Neutrophil (primary cell): ENCODE data around the gene A2M.

Source experiments
- H3K27ac ChIP-seq: fragments of 200-600 bp; sonication (generic); 2 replicates; pipeline ENCODE4 v1.5.1; 2016; ENCODE audit warnings: mild to moderate bottlenecking, moderate library complexity
- H3K27me3 ChIP-seq: fragments of 200-600 bp; sonication (generic); 2 replicates; pipeline ENCODE4 v1.6.0; 2016; ENCODE audit warnings: mild to moderate bottlenecking
- H3K36me3 ChIP-seq: fragments of 200-600 bp; sonication (generic); 2 replicates; pipeline ENCODE4 v1.5.1; 2017
- H3K4me1 ChIP-seq, 2 experiments: fragments of 200-600 bp in 1 of 2; sonication (generic) in 1 of 2; 1 replicate in 1 of 2; 2 replicates in 1 of 2; pipeline versions ENCODE4 v1.5.1 to v1.6.1; 2013 to 2016; ENCODE audit warnings: low read depth in 1 of 2, low read length in 1 of 2, mild to moderate bottlenecking in 1 of 2, moderate library complexity in 1 of 2; ENCODE audit not compliant: control insufficient read depth in 1 of 2, insufficient read depth in 1 of 2
- H3K4me3 ChIP-seq, 2 experiments: fragments of 200-600 bp in 1 of 2; sonication (generic) in 1 of 2; 1 replicate in 1 of 2; 2 replicates in 1 of 2; pipeline ENCODE4 v1.5.1; 2013 to 2016; ENCODE audit warnings: low read depth in 1 of 2, low read length in 1 of 2, mild to moderate bottlenecking in 1 of 2, moderate library complexity in 1 of 2
- H3K9me3 ChIP-seq: fragments of 200-600 bp; sonication (generic); 2 replicates; pipeline ENCODE4 v1.5.1; 2016
- TF ChIP-seq, protein P1 (sequence below): fragments of 200-600 bp; sonication (generic); IDR thresholded peaks from 2 replicates; pipeline ENCODE4 v1.5.1; 2016; ENCODE audit warnings: antibody characterized with exemption

Gene A2M

DNA sequence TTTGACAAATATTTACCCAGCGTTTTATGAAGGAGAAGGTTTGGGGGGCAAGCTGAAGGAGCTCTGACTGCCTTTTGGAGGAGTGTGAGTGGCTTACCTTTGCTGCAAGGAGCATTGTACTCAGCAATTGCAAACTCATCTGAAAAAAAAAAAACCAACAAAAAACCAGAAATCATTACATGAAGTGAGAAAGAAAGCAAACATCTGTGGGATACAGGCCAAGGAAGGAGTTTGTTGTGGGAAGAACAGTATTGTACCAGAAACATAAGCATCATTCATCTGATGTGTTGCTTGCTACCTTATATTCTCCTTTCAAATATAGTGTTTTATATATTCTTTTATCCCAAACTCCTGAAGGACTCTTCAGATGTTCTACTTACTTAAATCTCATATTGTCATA lies 47.6 kb downstream of the A2M start:
- Histone ChIP-seq H3K4me3 (no peak overlapping the region), H3K27me3 (peaks cover 41% of the 10 kb centered on the region), H3K36me3 (no peaks in the 10 kb centered on the region), H3K27ac (no peak overlapping the region), H3K9me3 (no peaks in the 10 kb centered on the region), H3K4me1 (peaks cover 5 to 14% of the 10 kb centered on the region in 2 experiments)
- TF ChIP-seq, protein P1, sequence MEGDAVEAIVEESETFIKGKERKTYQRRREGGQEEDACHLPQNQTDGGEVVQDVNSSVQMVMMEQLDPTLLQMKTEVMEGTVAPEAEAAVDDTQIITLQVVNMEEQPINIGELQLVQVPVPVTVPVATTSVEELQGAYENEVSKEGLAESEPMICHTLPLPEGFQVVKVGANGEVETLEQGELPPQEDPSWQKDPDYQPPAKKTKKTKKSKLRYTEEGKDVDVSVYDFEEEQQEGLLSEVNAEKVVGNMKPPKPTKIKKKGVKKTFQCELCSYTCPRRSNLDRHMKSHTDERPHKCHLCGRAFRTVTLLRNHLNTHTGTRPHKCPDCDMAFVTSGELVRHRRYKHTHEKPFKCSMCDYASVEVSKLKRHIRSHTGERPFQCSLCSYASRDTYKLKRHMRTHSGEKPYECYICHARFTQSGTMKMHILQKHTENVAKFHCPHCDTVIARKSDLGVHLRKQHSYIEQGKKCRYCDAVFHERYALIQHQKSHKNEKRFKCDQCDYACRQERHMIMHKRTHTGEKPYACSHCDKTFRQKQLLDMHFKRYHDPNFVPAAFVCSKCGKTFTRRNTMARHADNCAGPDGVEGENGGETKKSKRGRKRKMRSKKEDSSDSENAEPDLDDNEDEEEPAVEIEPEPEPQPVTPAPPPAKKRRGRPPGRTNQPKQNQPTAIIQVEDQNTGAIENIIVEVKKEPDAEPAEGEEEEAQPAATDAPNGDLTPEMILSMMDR: no peak

DNA sequence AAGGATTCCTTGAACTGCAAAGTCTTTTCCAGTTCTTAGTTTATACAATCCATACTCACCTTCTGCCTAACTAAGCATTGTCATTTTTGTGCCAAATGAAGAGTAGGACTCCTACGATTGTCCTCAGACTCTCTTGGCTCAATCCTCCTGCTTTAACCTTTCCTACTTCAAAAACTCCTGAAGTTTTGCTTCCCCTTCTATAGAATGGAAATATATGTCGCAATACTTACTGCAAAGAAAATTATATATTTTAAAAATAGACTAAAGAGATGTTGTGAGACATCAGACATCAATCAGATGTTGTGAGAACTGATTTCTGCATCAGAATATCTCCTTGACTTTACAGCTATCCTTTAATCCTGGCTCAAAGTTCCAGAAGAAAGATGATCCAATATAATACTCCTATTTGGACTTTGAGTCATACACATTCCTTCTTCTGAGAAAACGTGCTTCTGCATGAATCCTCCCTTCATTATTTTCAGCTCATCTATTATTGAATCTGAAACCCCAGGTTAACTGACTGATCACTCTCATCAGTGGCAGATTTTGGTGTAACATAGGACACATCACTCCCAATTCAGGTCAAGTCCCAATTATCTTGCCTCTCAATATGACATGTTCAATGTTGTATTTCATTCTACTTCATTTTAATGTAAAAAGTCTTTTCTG lies 48.8 kb downstream of the A2M start:
- TF ChIP-seq, protein P1: no peak
- Histone ChIP-seq H3K9me3 (no peaks in the 10 kb centered on the region), H3K27ac (no peak overlapping the region), H3K4me3 (no peak overlapping the region), H3K27me3 (peaks cover 37% of the 10 kb centered on the region), H3K4me1 (peaks cover 5 to 14% of the 10 kb centered on the region in 2 experiments), H3K36me3 (no peaks in the 10 kb centered on the region)

DNA sequence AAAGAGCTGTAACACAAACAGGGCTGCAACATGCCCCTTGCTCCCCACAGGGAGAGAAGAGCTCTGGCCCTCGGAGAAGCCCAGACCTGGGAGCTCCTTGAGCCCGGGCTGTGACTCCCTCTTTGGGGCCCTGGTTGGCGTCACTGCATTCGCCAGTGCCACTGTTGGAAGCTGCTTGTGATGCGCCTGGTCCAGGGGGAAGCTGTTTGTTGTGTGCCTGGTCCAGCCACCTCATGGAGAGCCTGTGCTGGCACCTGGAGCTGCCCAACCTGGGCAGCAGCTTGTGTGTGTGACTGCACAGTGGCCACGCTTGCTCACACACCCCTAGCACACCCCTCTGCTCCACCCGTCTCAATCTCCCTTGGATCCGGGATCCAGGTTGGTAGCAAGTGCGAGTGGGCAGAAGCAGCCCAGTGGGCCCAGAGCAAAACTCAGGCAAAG lies 49.5 kb downstream of the A2M start:
- no peaks in the 10 kb centered on the region for H3K9me3 ChIP-seq
- peaks cover 37% of the 10 kb centered on the region for H3K27me3 ChIP-seq
- H3K36me3 ChIP-seq: no peaks in the 10 kb centered on the region
- H3K27ac ChIP-seq: no peak overlapping the region
- TF ChIP-seq, protein P1: no peak
- peaks cover 5 to 14% of the 10 kb centered on the region in 2 experiments for H3K4me1 ChIP-seq
- no peak overlapping the region for H3K4me3 ChIP-seq

DNA sequence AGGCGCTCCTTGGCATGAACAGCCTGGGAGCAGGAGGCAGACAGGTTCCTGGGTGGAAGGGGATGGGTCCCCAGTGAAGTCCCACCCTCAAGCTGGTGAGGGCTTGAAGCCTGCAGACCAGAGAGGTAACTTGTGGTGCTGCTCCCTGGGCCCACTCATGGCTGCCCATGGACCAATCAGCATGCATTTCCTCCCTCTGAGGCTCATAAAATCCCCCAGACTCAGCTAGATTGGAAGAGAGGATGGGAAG lies 50.2 kb downstream of the A2M start:
- Histone ChIP-seq H3K27ac (no peak overlapping the region), H3K4me3 (no peak overlapping the region), H3K27me3 (peaks cover 37% of the 10 kb centered on the region), H3K36me3 (no peaks in the 10 kb centered on the region), H3K4me1 (peaks cover 5 to 14% of the 10 kb centered on the region in 2 experiments), H3K9me3 (no peaks in the 10 kb centered on the region)
- TF ChIP-seq, protein P1: no peak

DNA sequence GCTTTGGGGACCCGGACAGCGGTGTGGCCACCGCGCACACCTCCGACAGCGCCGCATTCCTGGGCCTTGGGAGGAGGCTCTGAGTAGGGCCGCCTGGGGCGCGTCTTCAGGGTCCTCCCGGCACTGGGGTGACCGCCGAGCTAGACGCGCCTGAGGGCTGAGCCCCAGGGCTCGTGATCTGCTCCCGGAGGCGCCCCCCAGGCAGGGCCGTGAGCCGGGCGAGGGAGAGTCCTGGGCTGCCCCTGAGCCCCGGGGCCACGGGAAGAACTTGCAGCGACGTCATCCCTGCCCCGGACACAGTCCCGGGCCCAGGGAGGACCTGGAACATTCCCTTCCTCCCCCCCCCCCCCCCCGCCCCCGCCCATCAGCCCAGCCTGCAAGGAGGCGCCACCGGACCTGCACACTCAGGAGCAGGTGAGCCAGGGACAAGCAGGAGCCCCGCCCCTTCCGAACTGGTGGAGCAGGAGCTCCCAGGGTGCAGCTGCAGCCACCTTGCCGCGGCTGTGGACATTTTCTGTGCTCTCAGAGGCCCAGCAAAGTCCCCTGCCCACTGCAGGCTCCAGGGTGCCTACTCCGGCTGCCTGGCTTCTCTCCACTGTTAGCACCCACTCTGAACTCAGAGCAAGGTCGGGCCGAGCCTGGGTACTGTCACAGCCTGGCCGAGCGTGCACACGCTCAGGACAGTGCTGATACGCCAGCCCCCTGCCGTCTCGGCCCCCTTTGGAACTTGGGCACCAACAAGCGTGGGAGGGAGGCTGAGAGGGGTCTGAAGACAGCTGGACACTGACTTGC lies 50.7 kb downstream of the A2M start:
- Histone ChIP-seq H3K27ac (no peak overlapping the region), H3K9me3 (no peaks in the 10 kb centered on the region), H3K4me1 (peaks cover 5 to 14% of the 10 kb centered on the region in 2 experiments), H3K36me3 (no peaks in the 10 kb centered on the region), H3K27me3 (peaks cover 37% of the 10 kb centered on the region), H3K4me3 (peak overlapping the region; percentile 49 to 59)
- TF ChIP-seq, protein P1: no peak
